GM21390 (cell line): ENCODE measurements around the gene POLR3GL.
A peak's percentile ranks its signal among the peaks of the same experiment; 100 is the strongest.

ENCODE experiments used
- ATAC-seq: cut with Tn5 transposase; IDR thresholded peaks from one replicate; pipeline ENCODE4 v1.9.1; 2021; ENCODE audit not compliant: unreplicated experiment

Gene POLR3GL

GRCh38 chr1:145972580-145972979 lies 8.1 kb downstream of the POLR3GL start:
- no peak for ATAC-seq

GRCh38 chr1:145974721-145975120 lies 10.2 kb downstream of the POLR3GL start:
- no peak for ATAC-seq

GRCh38 chr1:145975216-145975615 lies 10.7 kb downstream of the POLR3GL start:
- no peak for ATAC-seq

GRCh38 chr1:145977016-145977415 lies 12.5 kb downstream of the POLR3GL start:
- no peak for ATAC-seq

- no peak for ATAC-seq
Measured at GRCh38 chr1:145977486-145978470, 13.3 kb downstream of the POLR3GL start.

GRCh38 chr1:145978471-145978853 lies 14.0 kb downstream of the POLR3GL start:
- no peak for ATAC-seq

GRCh38 chr1:145978854-145979745 lies 14.6 kb downstream of the POLR3GL start:
- ATAC-seq = peak; percentile 91

- ATAC-seq = no peak
Measured at GRCh38 chr1:145979746-145980456, 15.4 kb downstream of the POLR3GL start.

GRCh38 chr1:145980457-145980994 lies 16.0 kb downstream of the POLR3GL start:
- no peak for ATAC-seq

- no peak for ATAC-seq
Measured at GRCh38 chr1:145982010-145982723, 17.7 kb downstream of the POLR3GL start.

- ATAC-seq = no peak
Measured at GRCh38 chr1:145983206-145983675, 18.8 kb downstream of the POLR3GL start.

- no peak for ATAC-seq
Measured at GRCh38 chr1:145983960-145984830, 19.7 kb downstream of the POLR3GL start.

- no peak for ATAC-seq
Measured at GRCh38 chr1:145985129-145985501, 20.6 kb downstream of the POLR3GL start.

GRCh38 chr1:145985502-145986439 lies 21.3 kb downstream of the POLR3GL start:
- ATAC-seq = no peak

GRCh38 chr1:145986551-145986950 lies 22.1 kb downstream of the POLR3GL start:
- ATAC-seq = no peak

GRCh38 chr1:145987926-145988325 lies 23.4 kb downstream of the POLR3GL start:
- no peak for ATAC-seq

GRCh38 chr1:145988773-145989172 lies 24.3 kb downstream of the POLR3GL start:
- ATAC-seq = no peak
